Ishikawa (cell line): ENCODE data around the gene BCL2A1.

Source experiments
- EGR1 ChIP-seq: IDR thresholded peaks from 2 replicates; pipeline ENCODE4 v1.6.1; 2012
- EP300 ChIP-seq: IDR thresholded peaks from 2 replicates; pipeline ENCODE4 v1.6.1; 2012; ENCODE audit warnings: borderline replicate concordance
- NFIC ChIP-seq: IDR thresholded peaks from 2 replicates; pipeline ENCODE4 v1.6.1; 2012
- RAD21 ChIP-seq: IDR thresholded peaks from 2 replicates; pipeline ENCODE4 v1.6.1; 2012; ENCODE audit warnings: low read depth
- TAF1 ChIP-seq: IDR thresholded peaks from 2 replicates; pipeline ENCODE4 v1.6.1; 2012; ENCODE audit warnings: low read depth, mild to moderate bottlenecking
- TCF12 ChIP-seq: IDR thresholded peaks from 2 replicates; pipeline ENCODE4 v1.6.1; 2012; ENCODE audit warnings: low read depth
- TEAD4 ChIP-seq: IDR thresholded peaks from 2 replicates; pipeline ENCODE4 v1.6.1; 2012
- YY1 ChIP-seq: IDR thresholded peaks from 2 replicates; pipeline ENCODE4 v1.6.1; 2012; ENCODE audit warnings: low read depth
- ZBTB7A ChIP-seq: IDR thresholded peaks from 2 replicates; pipeline ENCODE4 v1.6.1; 2012; ENCODE audit warnings: low read depth
- TF ChIP-seq, protein P1 (sequence below): IDR thresholded peaks from 2 replicates; pipeline ENCODE4 v1.6.1; 2012; ENCODE audit warnings: low read depth, mild to moderate bottlenecking
- TF ChIP-seq, protein P2 (sequence below): IDR thresholded peaks from 2 replicates; pipeline ENCODE4 v1.6.1; 2012

DNA sequence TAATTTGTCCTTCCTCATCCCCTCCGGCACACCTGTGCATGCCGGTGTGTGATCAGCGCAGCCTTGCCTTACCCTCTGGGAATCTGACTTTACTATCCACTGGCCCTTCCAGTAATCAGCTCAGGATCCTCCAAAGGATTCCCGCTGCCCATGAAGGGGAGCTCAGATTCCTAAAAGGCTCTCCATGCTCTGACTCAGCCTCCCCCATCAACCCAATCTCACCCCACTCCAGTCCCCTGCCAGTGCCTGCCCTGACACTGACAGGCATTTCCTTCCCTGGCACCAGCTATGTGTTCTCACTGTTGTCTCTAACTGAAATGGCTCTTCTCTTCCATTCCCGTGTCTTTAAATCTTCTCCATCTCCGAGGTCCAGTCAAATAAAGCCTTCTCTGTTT lies 7.3 kb upstream of the BCL2A1 start:
- TF ChIP-seq ZBTB7A: no peak
- no peak for TF ChIP-seq TCF12
- TF ChIP-seq, protein P1, sequence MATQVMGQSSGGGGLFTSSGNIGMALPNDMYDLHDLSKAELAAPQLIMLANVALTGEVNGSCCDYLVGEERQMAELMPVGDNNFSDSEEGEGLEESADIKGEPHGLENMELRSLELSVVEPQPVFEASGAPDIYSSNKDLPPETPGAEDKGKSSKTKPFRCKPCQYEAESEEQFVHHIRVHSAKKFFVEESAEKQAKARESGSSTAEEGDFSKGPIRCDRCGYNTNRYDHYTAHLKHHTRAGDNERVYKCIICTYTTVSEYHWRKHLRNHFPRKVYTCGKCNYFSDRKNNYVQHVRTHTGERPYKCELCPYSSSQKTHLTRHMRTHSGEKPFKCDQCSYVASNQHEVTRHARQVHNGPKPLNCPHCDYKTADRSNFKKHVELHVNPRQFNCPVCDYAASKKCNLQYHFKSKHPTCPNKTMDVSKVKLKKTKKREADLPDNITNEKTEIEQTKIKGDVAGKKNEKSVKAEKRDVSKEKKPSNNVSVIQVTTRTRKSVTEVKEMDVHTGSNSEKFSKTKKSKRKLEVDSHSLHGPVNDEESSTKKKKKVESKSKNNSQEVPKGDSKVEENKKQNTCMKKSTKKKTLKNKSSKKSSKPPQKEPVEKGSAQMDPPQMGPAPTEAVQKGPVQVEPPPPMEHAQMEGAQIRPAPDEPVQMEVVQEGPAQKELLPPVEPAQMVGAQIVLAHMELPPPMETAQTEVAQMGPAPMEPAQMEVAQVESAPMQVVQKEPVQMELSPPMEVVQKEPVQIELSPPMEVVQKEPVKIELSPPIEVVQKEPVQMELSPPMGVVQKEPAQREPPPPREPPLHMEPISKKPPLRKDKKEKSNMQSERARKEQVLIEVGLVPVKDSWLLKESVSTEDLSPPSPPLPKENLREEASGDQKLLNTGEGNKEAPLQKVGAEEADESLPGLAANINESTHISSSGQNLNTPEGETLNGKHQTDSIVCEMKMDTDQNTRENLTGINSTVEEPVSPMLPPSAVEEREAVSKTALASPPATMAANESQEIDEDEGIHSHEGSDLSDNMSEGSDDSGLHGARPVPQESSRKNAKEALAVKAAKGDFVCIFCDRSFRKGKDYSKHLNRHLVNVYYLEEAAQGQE: no peak
- no peak for TF ChIP-seq NFIC
- TF ChIP-seq, protein P2, sequence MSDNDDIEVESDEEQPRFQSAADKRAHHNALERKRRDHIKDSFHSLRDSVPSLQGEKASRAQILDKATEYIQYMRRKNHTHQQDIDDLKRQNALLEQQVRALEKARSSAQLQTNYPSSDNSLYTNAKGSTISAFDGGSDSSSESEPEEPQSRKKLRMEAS: no peak
- no peak for TF ChIP-seq YY1
- no peak for TF ChIP-seq RAD21
- no peak for TF ChIP-seq EP300
- TF ChIP-seq TAF1: no peak
- no peak for TF ChIP-seq EGR1
- TF ChIP-seq TEAD4: no peak
